GM19035 (cell line): ENCODE results near the gene HPDL.
"Not testable (repeated sequence)": the region's sequence is repeated elsewhere in the genome, so short reads cannot be mapped to it uniquely, and the experiment has no call there.

ENCODE experiments used
- ATAC-seq: cut with Tn5 transposase; IDR thresholded peaks from one replicate; pipeline ENCODE4 v1.9.1; 2021; ENCODE audit not compliant: unreplicated experiment

The HPDL gene

DNA sequence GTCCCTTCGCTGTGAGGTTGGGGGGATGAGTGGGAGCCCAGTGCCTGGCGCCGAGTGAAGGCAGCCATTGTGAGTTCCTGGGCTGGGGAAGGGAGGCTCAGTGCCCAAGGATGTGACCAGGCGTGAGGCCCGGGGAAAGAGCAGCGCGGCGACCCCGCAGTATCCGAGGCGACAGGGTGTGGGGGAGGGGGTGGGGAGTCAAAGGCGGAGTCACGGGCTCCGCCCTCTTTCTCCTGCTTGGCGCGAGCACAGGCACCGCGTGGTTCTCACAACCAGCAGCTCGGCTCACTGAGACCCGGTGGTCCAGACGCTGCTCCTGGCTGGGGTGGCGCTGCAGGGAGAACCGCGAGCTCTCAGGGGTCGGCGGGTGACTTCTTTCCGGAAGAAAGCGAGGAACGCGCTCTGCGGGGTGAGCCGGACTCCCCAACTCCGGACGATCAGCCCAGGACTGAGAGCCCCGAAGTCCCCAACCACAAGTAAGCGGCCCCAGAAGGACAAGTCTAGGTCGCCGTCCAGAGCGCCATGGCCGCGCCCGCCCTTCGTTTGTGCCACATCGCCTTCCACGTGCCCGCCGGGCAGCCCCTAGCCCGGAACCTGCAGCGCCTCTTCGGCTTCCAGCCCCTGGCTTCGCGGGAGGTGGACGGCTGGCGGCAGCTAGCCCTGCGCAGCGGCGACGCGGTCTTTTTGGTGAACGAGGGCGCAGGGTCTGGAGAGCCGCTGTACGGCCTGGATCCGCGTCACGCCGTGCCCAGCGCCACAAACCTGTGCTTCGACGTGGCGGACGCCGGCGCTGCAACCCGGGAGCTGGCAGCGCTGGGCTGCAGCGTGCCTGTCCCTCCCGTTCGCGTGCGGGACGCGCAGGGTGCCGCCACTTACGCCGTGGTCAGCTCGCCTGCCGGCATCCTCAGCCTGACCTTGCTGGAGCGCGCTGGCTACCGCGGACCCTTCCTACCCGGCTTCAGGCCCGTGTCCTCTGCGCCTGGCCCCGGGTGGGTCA is at the start of gene HPDL:
Gene HPDL, plus strand, starts transcription at position 269 of the 997 bp plus-strand sequence. Its CDS starts 254 bp downstream, at position 523.
- peak; percentile 60 for ATAC-seq

- ATAC-seq: no peak
Observed at GRCh38 chr1:45282351-45282750, 44.3 kb upstream of the HPDL start.

- ATAC-seq: not testable (repeated sequence)
Observed at GRCh38 chr1:45284858-45285257, 41.8 kb upstream of the HPDL start.

- not testable (repeated sequence) for ATAC-seq
Observed at GRCh38 chr1:45286521-45286920, 40.2 kb upstream of the HPDL start.

DNA sequence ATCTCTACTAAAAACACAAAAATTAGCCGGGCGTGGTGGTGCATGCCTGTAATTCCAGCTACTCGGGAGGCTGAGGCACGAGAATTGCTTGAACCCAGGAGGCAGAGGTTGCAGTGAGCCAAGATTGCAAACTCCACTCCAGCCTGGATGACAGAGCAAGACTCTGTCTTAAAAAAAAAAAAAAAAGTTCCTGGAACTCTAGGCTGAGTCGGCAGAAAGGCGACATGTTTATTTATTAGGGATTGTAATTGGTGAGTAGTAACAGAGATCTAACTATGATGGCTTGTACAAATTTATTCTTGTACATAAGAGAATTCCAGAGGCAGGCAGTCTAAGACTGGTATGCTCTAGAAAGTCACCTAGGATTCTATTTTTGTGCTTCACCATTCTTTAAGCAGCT is 35.7 kb upstream of the HPDL start:
- not testable (repeated sequence) for ATAC-seq

GRCh38 chr1:45291716-45292115 is 35.0 kb upstream of the HPDL start:
- no peak for ATAC-seq

GRCh38 chr1:45297666-45298356 is 28.9 kb upstream of the HPDL start:
- no peak for ATAC-seq

GRCh38 chr1:45299296-45299695 is 27.4 kb upstream of the HPDL start:
- no peak for ATAC-seq

GRCh38 chr1:45299981-45300668 is 26.6 kb upstream of the HPDL start:
- ATAC-seq: no peak

DNA sequence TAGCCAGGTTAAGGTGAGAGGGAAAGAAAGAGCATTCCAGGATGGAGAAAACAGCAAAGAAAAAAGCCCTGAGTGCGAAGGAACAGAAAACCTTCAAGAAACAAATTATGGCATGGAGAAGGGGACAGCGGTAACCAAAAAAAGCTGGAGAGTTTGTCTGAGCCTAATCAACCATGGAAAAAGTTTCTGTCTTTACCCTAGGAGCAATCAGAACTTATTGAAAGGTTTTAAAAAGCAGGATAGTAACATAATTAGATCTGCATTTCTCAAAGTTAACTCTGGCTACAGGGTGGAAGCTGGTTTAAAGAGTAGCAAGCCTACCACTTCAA is 26.1 kb upstream of the HPDL start:
- ATAC-seq: no peak

GRCh38 chr1:45302505-45303150 is 24.1 kb upstream of the HPDL start:
- no peak for ATAC-seq

DNA sequence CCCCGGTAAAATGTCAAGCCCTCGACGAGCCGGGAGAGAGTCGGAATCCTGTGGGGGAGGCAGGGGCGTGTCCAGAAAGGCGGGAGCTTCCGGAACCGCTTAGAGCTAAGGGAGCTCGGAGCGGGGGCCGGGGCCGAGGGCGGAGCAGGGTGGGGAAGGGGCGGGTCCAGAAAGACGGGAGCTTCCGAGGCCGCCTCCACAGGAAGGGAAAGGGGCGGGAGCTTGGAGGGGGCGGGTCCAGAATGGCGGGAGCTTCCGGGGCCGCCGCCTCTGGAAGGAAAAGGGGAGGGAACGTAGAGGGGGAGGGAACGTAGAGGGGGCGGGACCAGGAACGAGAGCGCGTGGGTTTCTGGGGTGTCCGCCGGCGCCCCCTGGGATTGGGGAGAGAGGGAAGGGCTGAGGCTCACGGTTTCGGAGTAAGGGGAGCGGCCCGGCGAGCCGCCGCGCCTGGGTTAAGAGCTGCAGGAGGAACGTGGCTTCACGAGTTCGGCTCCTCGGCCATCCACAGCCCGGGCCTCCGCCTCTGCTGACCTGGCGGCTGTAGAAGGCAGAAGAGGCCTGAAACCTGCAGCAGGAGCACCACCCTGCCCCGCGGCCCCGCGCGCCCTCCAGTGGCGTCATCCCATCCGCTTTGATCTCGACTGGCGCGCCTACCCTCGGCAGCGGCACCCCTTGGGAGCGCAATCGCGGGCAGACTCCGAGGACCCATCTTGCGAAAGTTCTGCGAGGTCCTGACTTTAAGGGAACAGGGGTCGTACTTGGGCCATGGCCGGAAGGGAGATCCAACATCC is 23.0 kb upstream of the HPDL start:
- ATAC-seq: peak; percentile 71

DNA sequence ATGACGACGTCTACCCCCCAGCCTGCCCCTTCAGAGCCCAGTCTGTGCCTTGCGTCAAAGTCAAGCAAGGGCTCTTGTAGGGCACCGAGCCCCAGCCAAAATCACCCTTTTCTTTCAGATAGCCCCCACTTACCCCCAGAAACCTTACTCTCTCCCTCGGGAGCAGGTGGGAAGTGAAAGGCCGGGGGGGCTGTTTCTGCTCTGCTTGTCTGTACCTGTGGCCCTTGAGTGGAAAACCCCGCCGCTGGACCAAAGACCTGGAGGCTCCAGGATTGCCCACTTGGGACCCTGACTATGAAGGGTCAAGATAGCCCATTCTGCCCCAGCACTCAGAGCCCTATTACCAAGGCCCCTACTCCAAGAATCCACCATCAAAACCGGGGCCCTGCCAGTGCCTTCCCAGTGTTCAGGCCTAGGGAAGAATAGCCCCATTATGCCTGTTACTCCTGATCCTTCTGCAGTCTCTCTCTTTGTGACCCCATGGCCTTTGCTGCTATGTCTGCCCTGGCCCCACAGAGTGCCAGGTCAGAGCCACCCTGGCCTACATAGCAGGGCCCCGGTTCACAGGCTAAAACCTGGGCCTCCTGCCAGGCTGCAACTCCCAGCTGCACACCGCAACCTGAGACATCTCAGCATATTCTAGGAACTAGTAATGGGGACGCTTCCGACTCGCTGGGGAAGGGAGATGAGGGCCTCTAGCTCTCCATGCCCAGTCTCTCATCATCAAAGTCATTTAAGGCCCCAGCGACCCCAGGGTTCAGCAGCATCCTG is 22.2 kb upstream of the HPDL start:
- no peak for ATAC-seq

DNA sequence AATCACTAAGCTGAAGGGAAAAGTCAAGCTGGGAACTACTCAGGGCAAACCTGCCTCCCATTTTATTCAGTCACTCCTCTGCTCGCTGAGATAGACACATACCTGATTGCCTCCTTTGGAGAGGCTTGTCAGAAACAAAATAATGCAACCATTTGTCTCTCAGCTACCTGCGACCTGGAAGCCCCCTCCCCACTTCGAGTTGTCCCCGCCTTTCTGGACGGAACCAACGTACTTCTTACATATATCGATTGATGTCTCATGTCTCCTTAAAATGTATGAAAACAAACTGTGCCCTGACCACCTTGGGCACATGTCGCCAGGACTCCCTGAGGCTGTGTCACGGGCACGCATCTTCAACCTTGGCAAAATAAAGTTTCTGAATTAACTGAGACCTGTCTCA is 21.5 kb upstream of the HPDL start:
- no peak for ATAC-seq

- ATAC-seq: no peak
Observed at GRCh38 chr1:45306319-45306718, 20.4 kb upstream of the HPDL start.

DNA sequence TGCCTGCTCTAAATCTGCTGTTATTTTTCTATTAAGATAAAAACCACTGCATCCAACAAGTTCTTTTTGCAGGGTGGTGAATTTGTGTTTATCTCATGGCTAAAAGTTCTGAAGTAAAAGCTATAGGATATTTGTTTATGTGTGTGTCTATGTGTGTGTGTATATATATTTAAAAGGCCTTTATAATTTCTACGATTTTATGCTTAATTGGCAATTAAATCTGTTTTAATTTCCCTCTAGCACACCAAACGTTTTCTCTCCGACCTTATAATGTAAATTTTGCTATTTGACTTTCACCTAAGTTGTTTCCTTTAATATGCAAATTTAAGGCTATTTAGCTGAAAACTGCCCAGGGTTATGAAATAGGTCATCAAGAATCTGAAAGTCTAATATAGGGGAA is 19.8 kb upstream of the HPDL start:
- no peak for ATAC-seq

DNA sequence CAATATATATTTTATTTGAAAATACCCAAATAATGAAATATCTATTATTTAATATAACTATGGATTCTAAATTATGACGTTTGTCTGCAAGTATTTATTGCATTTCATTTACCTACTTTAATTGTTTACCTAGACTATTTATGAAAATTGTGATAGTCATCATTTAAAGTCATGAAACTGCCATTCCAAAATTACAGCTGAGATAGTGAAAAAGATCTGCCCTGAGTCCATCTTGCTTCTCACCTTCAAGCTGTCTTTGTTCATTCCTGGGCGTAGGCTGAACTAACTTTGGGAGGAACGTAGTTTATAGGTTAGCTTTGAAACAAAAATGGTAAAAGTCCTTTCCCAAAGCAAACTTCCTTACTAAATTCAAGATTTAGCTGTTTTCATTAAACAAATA is 12.4 kb upstream of the HPDL start:
- ATAC-seq: no peak

GRCh38 chr1:45317166-45317565 is 9.5 kb upstream of the HPDL start:
- ATAC-seq: no peak

DNA sequence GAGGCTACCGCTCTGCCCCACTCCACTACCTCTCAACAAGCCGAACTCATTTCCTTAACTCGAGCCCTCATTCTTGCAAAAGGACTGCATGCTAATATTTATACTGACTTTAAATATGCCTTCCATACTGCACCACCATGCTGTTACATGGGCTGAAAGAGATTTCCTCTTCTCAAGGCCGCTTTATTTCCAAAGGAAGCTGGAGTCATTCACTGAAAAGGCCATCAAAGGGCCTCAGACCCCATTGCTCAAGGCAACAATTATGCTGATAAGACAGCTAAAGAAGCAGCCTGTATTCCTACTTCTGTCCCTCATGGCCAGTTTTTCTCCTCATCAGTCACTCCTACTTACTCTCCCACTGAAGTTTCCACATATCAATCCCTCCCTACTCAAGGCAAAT is 6.9 kb upstream of the HPDL start:
- ATAC-seq: no peak

- no peak for ATAC-seq
Observed at GRCh38 chr1:45321444-45321843, 5.3 kb upstream of the HPDL start.
